Astrocyte (in vitro differentiated cells and primary cell): ENCODE data around the gene POU5F1. TPM values are rescaled to one million over a fixed set of nuclear protein-coding genes. Genes with fewer than 3 reads are reported as not detected.

Experiments
- DNase-seq: peaks from one replicate; pipeline ENCODE4 v3.0.0-alpha.2; 2010; ENCODE audit warnings: low read depth
- FAIRE-seq: peaks from 2 replicates; lab custom pipeline; 2011; peaks lifted over from hg19 to GRCh38; lab: Jason Lieb, UNC
- H2AFZ ChIP-seq: 2 replicates; pipeline ENCODE4 v1.6.0; 2012; ENCODE audit warnings: low read depth, low read length, inconsistent platforms
- H3K27ac ChIP-seq: 2 replicates; pipeline ENCODE4 v1.5.1; 2011; ENCODE audit warnings: low read depth, low read length, inconsistent platforms
- H3K27me3 ChIP-seq: 2 replicates; pipeline ENCODE4 v1.6.0; 2011; ENCODE audit warnings: low read length, inconsistent platforms; ENCODE audit not compliant: insufficient read depth
- H3K36me3 ChIP-seq: 2 replicates; pipeline ENCODE4 v1.5.1; 2011; ENCODE audit warnings: low read length, inconsistent platforms; ENCODE audit not compliant: insufficient read depth
- H3K4me1 ChIP-seq: 2 replicates; pipeline ENCODE4 v1.5.1; 2011; ENCODE audit warnings: low read length, inconsistent platforms; ENCODE audit not compliant: insufficient read depth
- H3K4me2 ChIP-seq: 2 replicates; pipeline ENCODE4 v1.6.0; 2012; ENCODE audit warnings: low read length, inconsistent platforms
- H3K4me3 ChIP-seq: 2 replicates; pipeline ENCODE4 v1.5.1; 2011; ENCODE audit warnings: low read depth, mild to moderate bottlenecking, low read length, inconsistent platforms; ENCODE audit not compliant: insufficient read depth
- H3K79me2 ChIP-seq: 2 replicates; pipeline ENCODE4 v1.6.0; 2012; ENCODE audit warnings: mild to moderate bottlenecking, low read length, inconsistent platforms; ENCODE audit not compliant: insufficient read depth
- H3K9ac ChIP-seq: 2 replicates; pipeline ENCODE4 v1.6.0; 2012; ENCODE audit warnings: mild to moderate bottlenecking, low read length, inconsistent platforms
- H3K9me3 ChIP-seq: 2 replicates; pipeline ENCODE4 v1.5.1; 2012; ENCODE audit warnings: low read depth, mild to moderate bottlenecking, low read length, inconsistent platforms; ENCODE audit not compliant: insufficient read depth
- H4K20me1 ChIP-seq: 2 replicates; pipeline ENCODE4 v1.6.0; 2012; ENCODE audit warnings: low read length, inconsistent platforms; ENCODE audit not compliant: insufficient read depth
- H3K27ac Mint-ChIP-seq: one replicate; pipeline ENCODE4 v1.8.0; 2021; ENCODE audit warnings: mild to moderate bottlenecking, mixed read lengths; ENCODE audit not compliant: unreplicated experiment
- H3K27me3 Mint-ChIP-seq: one replicate; pipeline ENCODE4 v1.8.0; 2021; ENCODE audit warnings: low read depth, mixed read lengths; ENCODE audit not compliant: unreplicated experiment
- H3K36me3 Mint-ChIP-seq: one replicate; pipeline ENCODE4 v1.8.0; 2021; ENCODE audit warnings: low read depth, mixed read lengths; ENCODE audit not compliant: unreplicated experiment
- H3K4me1 Mint-ChIP-seq: one replicate; pipeline ENCODE4 v1.8.0; 2021; ENCODE audit warnings: low read depth, mixed read lengths; ENCODE audit not compliant: unreplicated experiment
- H3K4me3 Mint-ChIP-seq: one replicate; pipeline ENCODE4 v1.8.0; 2021; ENCODE audit warnings: mild to moderate bottlenecking, moderate library complexity, mixed read lengths; ENCODE audit not compliant: unreplicated experiment
- H3K9me3 Mint-ChIP-seq: one replicate; pipeline ENCODE4 v1.8.0; 2021; ENCODE audit warnings: mild to moderate bottlenecking, mixed read lengths; ENCODE audit not compliant: unreplicated experiment
- EZH2 ChIP-seq: IDR thresholded peaks from 2 replicates; pipeline ENCODE4 v1.6.1; 2012; ENCODE audit warnings: mild to moderate bottlenecking, low read length, inconsistent platforms; ENCODE audit not compliant: insufficient read depth
- total RNA-seq: library from RNA; stranded (reverse); gene quantifications from 2 replicates; pipeline ENCODE4 v1.2.1, GENCODE V29; 2021
- TF ChIP-seq, protein P1 (sequence below): IDR thresholded peaks from 2 replicates; pipeline ENCODE4 v1.5.1; 2011; ENCODE audit warnings: low read depth, mild to moderate bottlenecking, inconsistent platforms, low read length, moderate library complexity; ENCODE audit not compliant: insufficient read depth

POU5F1 gene
- total RNA-seq, 1 donor from 2014 or later = 5.4 TPM

DNA sequence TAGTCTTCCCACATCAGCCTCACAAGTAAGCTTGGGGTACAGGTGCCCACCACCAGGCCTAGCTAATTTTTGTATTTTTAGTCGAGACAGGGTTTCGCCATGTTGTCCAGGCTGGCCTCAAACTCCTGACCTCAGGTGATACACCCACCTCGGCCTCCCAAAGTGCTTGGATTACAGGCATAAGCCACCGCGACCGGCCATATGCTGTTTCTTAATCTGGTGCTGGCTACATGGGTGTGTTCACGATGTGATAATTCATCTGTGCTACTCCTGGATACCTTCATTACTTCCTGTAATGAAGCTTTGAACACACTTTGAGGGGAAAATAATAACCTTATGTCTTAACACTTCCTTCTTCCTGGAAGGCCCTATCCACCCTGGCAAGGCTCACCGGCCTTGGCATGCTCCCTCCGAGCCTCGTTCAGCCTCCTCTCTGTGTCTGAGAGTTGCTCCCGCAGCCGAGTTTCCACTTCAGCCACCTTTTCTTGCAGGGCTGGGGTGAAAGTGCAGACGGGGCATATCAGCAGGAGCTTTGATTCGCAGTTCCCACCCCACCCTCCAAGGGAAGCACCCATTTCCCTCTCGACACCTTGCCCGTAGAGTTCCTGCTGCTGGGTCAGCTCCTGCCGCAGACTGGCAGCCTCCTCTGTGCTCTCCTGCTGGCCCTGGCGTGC, 26.0 kb downstream of the POU5F1 start:
- no peak for FAIRE-seq

DNA sequence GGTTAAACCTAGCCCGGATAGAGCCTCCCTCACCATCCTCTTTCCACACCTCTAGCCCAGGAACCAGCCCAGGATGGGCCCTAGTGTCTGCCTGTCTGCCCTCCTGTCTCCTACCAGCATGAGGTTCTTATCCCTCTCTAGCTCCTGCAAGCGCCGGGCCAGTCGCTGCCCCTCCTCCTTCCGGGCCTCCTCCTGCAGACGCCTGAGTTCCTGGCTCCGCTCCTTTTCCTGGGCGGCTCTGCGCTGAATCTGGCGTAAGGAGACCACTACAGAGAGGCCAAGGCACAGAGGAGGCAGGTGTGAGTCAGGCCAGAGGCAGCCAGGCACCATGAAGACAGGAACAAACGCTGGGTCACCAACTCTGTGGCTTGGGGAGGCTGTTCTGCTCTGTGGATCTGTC, 27.3 kb downstream of the POU5F1 start:
- Histone ChIP-seq H4K20me1 (no peaks in the 10 kb centered on the region), H3K27me3 (no peaks in the 10 kb centered on the region), H3K4me3 (no peak overlapping the region), H3K4me1 (peaks cover 10% of the 10 kb centered on the region), H3K4me2 (peak overlapping the region; percentile 57), H2AFZ (peak overlapping the region; percentile 35), H3K9me3 (no peaks in the 10 kb centered on the region), H3K79me2 (no peaks in the 10 kb centered on the region), H3K9ac (no peak overlapping the region), H3K27ac (no peak overlapping the region), H3K36me3 (peaks cover 3% of the 10 kb centered on the region)
- no peak for FAIRE-seq
- Mint-ChIP-seq H3K4me3 (no peak overlapping the region), H3K27me3 (no peaks in the 10 kb centered on the region), H3K36me3 (peaks cover 8% of the 10 kb centered on the region), H3K4me1 (peaks cover 26% of the 10 kb centered on the region), H3K9me3 (no peaks in the 10 kb centered on the region), H3K27ac (no peak overlapping the region)
- DNase-seq = peak; percentile 86
- TF ChIP-seq, protein P1, sequence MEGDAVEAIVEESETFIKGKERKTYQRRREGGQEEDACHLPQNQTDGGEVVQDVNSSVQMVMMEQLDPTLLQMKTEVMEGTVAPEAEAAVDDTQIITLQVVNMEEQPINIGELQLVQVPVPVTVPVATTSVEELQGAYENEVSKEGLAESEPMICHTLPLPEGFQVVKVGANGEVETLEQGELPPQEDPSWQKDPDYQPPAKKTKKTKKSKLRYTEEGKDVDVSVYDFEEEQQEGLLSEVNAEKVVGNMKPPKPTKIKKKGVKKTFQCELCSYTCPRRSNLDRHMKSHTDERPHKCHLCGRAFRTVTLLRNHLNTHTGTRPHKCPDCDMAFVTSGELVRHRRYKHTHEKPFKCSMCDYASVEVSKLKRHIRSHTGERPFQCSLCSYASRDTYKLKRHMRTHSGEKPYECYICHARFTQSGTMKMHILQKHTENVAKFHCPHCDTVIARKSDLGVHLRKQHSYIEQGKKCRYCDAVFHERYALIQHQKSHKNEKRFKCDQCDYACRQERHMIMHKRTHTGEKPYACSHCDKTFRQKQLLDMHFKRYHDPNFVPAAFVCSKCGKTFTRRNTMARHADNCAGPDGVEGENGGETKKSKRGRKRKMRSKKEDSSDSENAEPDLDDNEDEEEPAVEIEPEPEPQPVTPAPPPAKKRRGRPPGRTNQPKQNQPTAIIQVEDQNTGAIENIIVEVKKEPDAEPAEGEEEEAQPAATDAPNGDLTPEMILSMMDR = no peak
- TF ChIP-seq EZH2 = no peak

More for the DNA sequence above, 26.0 kb downstream of the POU5F1 start:
- Histone ChIP-seq H3K4me3 (no peak overlapping the region), H3K9ac (no peak overlapping the region), H4K20me1 (no peaks in the 10 kb centered on the region), H3K4me1 (peaks cover 10% of the 10 kb centered on the region), H3K79me2 (no peaks in the 10 kb centered on the region), H2AFZ (no peak overlapping the region), H3K27ac (no peak overlapping the region), H3K4me2 (no peak overlapping the region), H3K27me3 (no peaks in the 10 kb centered on the region), H3K9me3 (no peaks in the 10 kb centered on the region), H3K36me3 (peaks cover 3% of the 10 kb centered on the region)
- Mint-ChIP-seq H3K27me3 (no peaks in the 10 kb centered on the region), H3K36me3 (peaks cover 8% of the 10 kb centered on the region), H3K9me3 (no peaks in the 10 kb centered on the region), H3K27ac (no peak overlapping the region), H3K4me1 (peaks cover 26% of the 10 kb centered on the region), H3K4me3 (peak overlapping the region; percentile 40)
- TF ChIP-seq EZH2 = no peak
- TF ChIP-seq, protein P1 = no peak
- DNase-seq = no peak

DNA sequence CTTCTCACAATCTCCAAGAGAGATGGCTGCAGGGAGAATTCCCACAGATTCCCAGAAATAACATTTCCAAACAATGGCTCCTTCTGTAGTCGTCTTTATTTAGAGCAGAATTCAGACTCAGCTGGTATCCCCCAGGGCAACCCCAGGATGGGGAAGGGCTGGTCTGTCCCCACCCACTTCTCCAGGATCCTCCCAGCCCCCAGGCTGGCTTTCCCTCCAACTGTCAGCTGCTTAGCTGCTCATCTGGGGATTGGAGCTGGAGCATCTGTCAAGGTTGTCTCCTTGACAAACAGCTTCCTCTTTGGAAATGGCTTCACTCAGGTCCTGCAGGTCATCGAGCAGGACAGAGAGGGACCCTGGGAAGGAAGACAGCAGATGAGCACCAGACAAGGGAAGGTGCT, 28.1 kb downstream of the POU5F1 start:
- H2AFZ ChIP-seq = no peak overlapping the region
- Mint-ChIP-seq H3K9me3 (no peaks in the 10 kb centered on the region), H3K4me3 (no peak overlapping the region), H3K27me3 (no peaks in the 10 kb centered on the region), H3K36me3 (peaks cover 8% of the 10 kb centered on the region), H3K27ac (no peak overlapping the region), H3K4me1 (peaks cover 26% of the 10 kb centered on the region)
- no peaks in the 10 kb centered on the region for H3K9me3 ChIP-seq
- H4K20me1 ChIP-seq = no peaks in the 10 kb centered on the region
- H3K4me3 ChIP-seq = no peak overlapping the region
- TF ChIP-seq, protein P1 = no peak
- no peak for TF ChIP-seq EZH2
- H3K4me2 ChIP-seq = no peak overlapping the region
- H3K27ac ChIP-seq = no peak overlapping the region
- H3K36me3 ChIP-seq = peaks cover 3% of the 10 kb centered on the region
- peaks cover 10% of the 10 kb centered on the region for H3K4me1 ChIP-seq
- DNase-seq (no peak), FAIRE-seq (no peak)
- H3K27me3 ChIP-seq = no peaks in the 10 kb centered on the region
- H3K9ac ChIP-seq = no peak overlapping the region
- H3K79me2 ChIP-seq = no peaks in the 10 kb centered on the region
